SK-N-SH (cell line): ENCODE results near the gene HIPK3. TPM values are rescaled to one million over a fixed set of nuclear protein-coding genes. Genes with fewer than 3 reads are reported as not detected.
"Not testable (repeated sequence)": the region's sequence is repeated elsewhere in the genome, so short reads cannot be mapped to it uniquely, and the experiment has no call there.

ENCODE experiments used
- CTCF ChIA-PET: fragments of 300-600, 350-600 bp; formaldehyde crosslinking; extraction: SDS; loops from one replicate; lab custom pipeline; 2021; lab: Yijun Ruan, JAX
- POLR2A ChIA-PET: fragments of 350-600 bp; sonication (Branson Sonifier 250); formaldehyde crosslinking; extraction: SDS; loops from one replicate; lab custom pipeline; 2020; ENCODE audit warnings: antibody characterized with exemption, inconsistent platforms; lab: Yijun Ruan, JAX
- DNase-seq: peaks from one replicate; pipeline ENCODE4 v3.0.0; 2012
- H2AFZ ChIP-seq: fragments of 200-600 bp; sonication (generic); 2 replicates; pipeline ENCODE4 v1.8.1; 2016; ENCODE audit warnings: antibody characterized with exemption, mild to moderate bottlenecking, low read depth
- H3F3A ChIP-seq: fragments of 200-600 bp; sonication (generic); replicated peaks from 2 replicates; pipeline ENCODE3; 2016; ENCODE audit warnings: antibody characterized with exemption, mild to moderate bottlenecking; ENCODE audit not compliant: insufficient read depth
- H3K27ac ChIP-seq, 2 experiments: fragments of 200-500 bp in 1 of 2; fragments of 200-600 bp in 1 of 2; sonication (Bioruptor generic) in 1 of 2; sonication (generic), shearing (Covaris generic) in 1 of 2; 2 replicates each; pipeline versions ENCODE4 v1.5.1 to v1.6.1; 2014 to 2016; ENCODE audit warnings: low read depth in 2 of 2, inconsistent platforms in 1 of 2, low read length in 1 of 2, mild to moderate bottlenecking in 1 of 2, mixed read lengths in 1 of 2
- H3K27me3 ChIP-seq: fragments of 200-600 bp; sonication (generic), shearing (Covaris generic); 2 replicates; pipeline ENCODE4 v1.6.1; 2016; ENCODE audit warnings: mixed run types; ENCODE audit not compliant: insufficient read depth
- H3K36me3 ChIP-seq, 2 experiments: fragments of 200-500 bp in 1 of 2; fragments of 200-600 bp in 1 of 2; sonication (Bioruptor generic) in 1 of 2; sonication (generic) in 1 of 2; replicated peaks in 1 of 2; 2 replicates each; pipeline versions ENCODE3 to v1.5.1; 2014 to 2016; ENCODE audit warnings: low read length in 1 of 2, mild to moderate bottlenecking in 1 of 2; ENCODE audit not compliant: insufficient read depth in 2 of 2, control insufficient read depth in 1 of 2
- H3K4me1 ChIP-seq, 2 experiments: fragments of 200-500 bp in 1 of 2; fragments of 200-600 bp in 1 of 2; sonication (Bioruptor generic) in 1 of 2; sonication (generic), shearing (Covaris generic) in 1 of 2; 2 replicates each; pipeline versions ENCODE4 v1.5.1 to v1.6.1; 2014 to 2016; ENCODE audit warnings: low read depth in 1 of 2, low read length in 1 of 2, mixed run types in 1 of 2; ENCODE audit not compliant: insufficient read depth in 2 of 2, control insufficient read depth in 1 of 2
- H3K4me2 ChIP-seq: fragments of 200-600 bp; sonication (generic), shearing (Covaris generic); 2 replicates; pipeline ENCODE4 v1.6.1; 2017; ENCODE audit warnings: mixed run types
- H3K4me3 ChIP-seq, 2 experiments: fragments of 200-500 bp in 1 of 2; fragments of 200-600 bp in 1 of 2; sonication (Bioruptor generic) in 1 of 2; sonication (generic), shearing (Covaris generic) in 1 of 2; 2 replicates each; pipeline versions ENCODE4 v1.5.1 to v1.8.1; 2014 to 2016; ENCODE audit warnings: low read depth in 2 of 2, inconsistent platforms in 1 of 2, low read length in 1 of 2, mild to moderate bottlenecking in 1 of 2, mixed read lengths in 1 of 2, moderate library complexity in 1 of 2
- H3K79me2 ChIP-seq: fragments of 200-600 bp; sonication (generic); 2 replicates; pipeline ENCODE4 v1.8.1; 2017; ENCODE audit warnings: mild to moderate bottlenecking; ENCODE audit not compliant: insufficient read depth
- H3K9ac ChIP-seq: fragments of 200-600 bp; sonication (generic); 2 replicates; pipeline ENCODE4 v1.6.1; 2017; ENCODE audit warnings: mixed run types
- H3K9me2 ChIP-seq: fragments of 200-600 bp; sonication (generic); 2 replicates; pipeline ENCODE4 v1.6.1; 2017; ENCODE audit warnings: mixed run types
- H3K9me3 ChIP-seq: fragments of 200-600 bp; sonication (generic); 2 replicates; pipeline ENCODE4 v1.6.1; 2017; ENCODE audit warnings: mixed run types, mild to moderate bottlenecking, moderate library complexity
- H4K20me1 ChIP-seq: fragments of 200-600 bp; sonication (generic); 2 replicates; pipeline ENCODE4 v1.6.1; 2017; ENCODE audit warnings: mild to moderate bottlenecking, mixed run types; ENCODE audit not compliant: insufficient read depth
- FOSL2 ChIP-seq: IDR thresholded peaks from 2 replicates; pipeline ENCODE4 v1.4.0; 2012; ENCODE audit warnings: low read depth, mild to moderate bottlenecking, moderate library complexity, borderline replicate concordance
- FOXM1 ChIP-seq: IDR thresholded peaks from 2 replicates; pipeline ENCODE4 v1.4.0; 2012; ENCODE audit warnings: low read depth, mild to moderate bottlenecking
- JUND ChIP-seq: IDR thresholded peaks from 2 replicates; pipeline ENCODE4 v1.4.0; 2012
- MEF2A ChIP-seq: IDR thresholded peaks from 2 replicates; pipeline ENCODE4 v1.4.0; 2012; ENCODE audit warnings: low read depth, borderline replicate concordance
- NRF1 ChIP-seq: IDR thresholded peaks from 2 replicates; pipeline ENCODE4 v1.6.1; 2012; ENCODE audit warnings: low read depth, mild to moderate bottlenecking, low read length
- POLR2AphosphoS5 ChIP-seq: IDR thresholded peaks from 2 replicates; pipeline ENCODE4 v1.6.1; 2012; ENCODE audit warnings: low read depth, low read length
- RFX5 ChIP-seq: IDR thresholded peaks from 2 replicates; pipeline ENCODE4 v1.6.1; 2012; ENCODE audit warnings: mild to moderate bottlenecking, improper control_type of control experiment, low read length
- TAF1 ChIP-seq: IDR thresholded peaks from 2 replicates; pipeline ENCODE4 v1.6.1; 2012; ENCODE audit warnings: low read depth, mild to moderate bottlenecking, low read length, moderate library complexity, borderline replicate concordance
- TEAD4 ChIP-seq: IDR thresholded peaks from 2 replicates; pipeline ENCODE4 v1.4.0; 2012; ENCODE audit warnings: mild to moderate bottlenecking, borderline replicate concordance; ENCODE audit not compliant: insufficient read depth
- WGBS: methylation state at CpG from one replicate; pipeline ENCODE4 v1.1.6; 2017; ENCODE audit warnings: low lambda C conversion rate; 5-methylcytosine and 5-hydroxymethylcytosine counted together
- polyA plus RNA-seq, 3 experiments: library from polyadenylated mRNA; depleted of rRNA; stranded (reverse); fragments of >200 nt; gene quantifications; 2 replicates each; pipeline ENCODE4 v1.2.3, GENCODE V29; 2012
- TF ChIP-seq, protein P1 (sequence below): IDR thresholded peaks from 2 replicates; pipeline ENCODE4 v1.6.1; 2012; ENCODE audit warnings: mild to moderate bottlenecking, low read depth, low read length, moderate library complexity
- TF ChIP-seq, protein P2 (sequence below): IDR thresholded peaks from 2 replicates; pipeline ENCODE4; 2012

HIPK3 gene
- polyA plus RNA-seq, 1 of the 3 experiments (the other 2 are of a cell fraction): 5.2 TPM

DNA sequence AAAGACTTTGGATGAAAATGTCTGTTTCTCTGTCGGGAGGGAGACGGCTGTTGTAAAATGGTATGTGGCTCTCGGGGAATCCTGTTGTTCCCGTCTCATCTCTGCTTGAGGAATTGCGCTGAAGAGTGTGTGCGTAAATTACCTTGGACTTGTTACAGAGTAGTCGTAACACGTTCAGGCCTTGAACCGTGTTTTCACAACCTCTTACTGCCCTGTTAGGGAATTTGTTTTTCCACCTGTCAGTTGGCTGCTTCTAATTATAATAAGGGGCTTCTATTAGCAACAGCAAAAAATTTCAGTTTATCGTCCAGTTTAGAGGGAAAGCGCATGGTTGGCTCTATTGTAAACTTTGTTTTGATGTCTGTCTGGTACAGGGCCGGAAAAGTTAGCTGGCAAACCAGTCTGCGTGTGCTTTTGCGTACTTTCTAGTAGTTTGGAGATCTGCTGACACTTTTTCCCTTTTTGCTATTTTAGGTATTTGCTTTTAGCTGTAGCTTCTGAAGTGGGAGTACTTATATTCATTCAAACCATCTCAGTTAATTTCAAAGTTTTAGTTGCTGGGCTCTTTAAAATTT is 1.5 kb downstream of the HIPK3 start:
- Histone ChIP-seq H3K9me2 (no peaks in the 10 kb centered on the region), H3F3A (peaks cover 36% of the 10 kb centered on the region), H3K9me3 (no peaks in the 10 kb centered on the region), H3K27me3 (no peaks in the 10 kb centered on the region), H3K4me1 (peaks cover 15 to 44% of the 10 kb centered on the region in 2 experiments; a peak in 3 of 4 replicates), H3K79me2 (peaks cover 57% of the 10 kb centered on the region), H3K4me2 (peak overlapping the region; percentile 92), H4K20me1 (peaks cover 52% of the 10 kb centered on the region), H3K27ac (peak overlapping the region; percentile 97), H3K4me3 (peak overlapping the region; percentile 66 to 86), H3K36me3 (no peaks in the 10 kb centered on the region), H2AFZ (no peak overlapping the region), H3K9ac (peak overlapping the region; percentile 100)
- no peak for DNase-seq
- ChIA-PET CTCF (interaction anchor here (0.8 kb wide), 1 partner anchor 428 kb away, joined by 3 read pairs; no protein-coding TSS in a partner anchor), POLR2A (no interaction called here)
- 1% methylated on average over 14 of the region's 14 CpGs for WGBS
- TF ChIP-seq TAF1: no peak
- TF ChIP-seq FOXM1: no peak
- no peak for TF ChIP-seq MEF2A
- no peak for TF ChIP-seq NRF1
- TF ChIP-seq TEAD4: no peak

DNA sequence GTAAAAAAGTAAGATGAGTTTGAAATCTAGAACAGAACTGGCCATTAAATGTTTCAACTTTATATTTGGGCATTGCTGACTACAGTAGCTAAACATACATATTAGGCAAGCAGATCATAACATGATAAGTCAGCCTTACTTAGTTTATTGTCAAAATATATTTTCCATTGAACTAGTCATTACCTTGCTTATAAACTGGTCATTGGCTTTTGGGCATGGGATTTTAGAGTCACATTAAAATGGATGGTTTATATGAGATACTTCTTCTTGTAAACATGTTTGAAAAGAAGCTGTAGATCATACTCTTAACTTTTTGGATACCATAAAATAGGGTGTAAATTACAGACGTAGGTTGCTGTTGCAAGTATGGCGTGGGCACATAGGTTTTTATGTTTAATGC is 2.7 kb downstream of the HIPK3 start:
- peaks cover 69% of the 10 kb centered on the region for H3K79me2 ChIP-seq
- no peaks in the 10 kb centered on the region for H3K27me3 ChIP-seq
- DNase-seq: no peak
- H3K9me2 ChIP-seq: no peaks in the 10 kb centered on the region
- TF ChIP-seq POLR2AphosphoS5 (no peak), FOSL2 (no peak), RFX5 (no peak), JUND (no peak)
- TF ChIP-seq, protein P1, sequence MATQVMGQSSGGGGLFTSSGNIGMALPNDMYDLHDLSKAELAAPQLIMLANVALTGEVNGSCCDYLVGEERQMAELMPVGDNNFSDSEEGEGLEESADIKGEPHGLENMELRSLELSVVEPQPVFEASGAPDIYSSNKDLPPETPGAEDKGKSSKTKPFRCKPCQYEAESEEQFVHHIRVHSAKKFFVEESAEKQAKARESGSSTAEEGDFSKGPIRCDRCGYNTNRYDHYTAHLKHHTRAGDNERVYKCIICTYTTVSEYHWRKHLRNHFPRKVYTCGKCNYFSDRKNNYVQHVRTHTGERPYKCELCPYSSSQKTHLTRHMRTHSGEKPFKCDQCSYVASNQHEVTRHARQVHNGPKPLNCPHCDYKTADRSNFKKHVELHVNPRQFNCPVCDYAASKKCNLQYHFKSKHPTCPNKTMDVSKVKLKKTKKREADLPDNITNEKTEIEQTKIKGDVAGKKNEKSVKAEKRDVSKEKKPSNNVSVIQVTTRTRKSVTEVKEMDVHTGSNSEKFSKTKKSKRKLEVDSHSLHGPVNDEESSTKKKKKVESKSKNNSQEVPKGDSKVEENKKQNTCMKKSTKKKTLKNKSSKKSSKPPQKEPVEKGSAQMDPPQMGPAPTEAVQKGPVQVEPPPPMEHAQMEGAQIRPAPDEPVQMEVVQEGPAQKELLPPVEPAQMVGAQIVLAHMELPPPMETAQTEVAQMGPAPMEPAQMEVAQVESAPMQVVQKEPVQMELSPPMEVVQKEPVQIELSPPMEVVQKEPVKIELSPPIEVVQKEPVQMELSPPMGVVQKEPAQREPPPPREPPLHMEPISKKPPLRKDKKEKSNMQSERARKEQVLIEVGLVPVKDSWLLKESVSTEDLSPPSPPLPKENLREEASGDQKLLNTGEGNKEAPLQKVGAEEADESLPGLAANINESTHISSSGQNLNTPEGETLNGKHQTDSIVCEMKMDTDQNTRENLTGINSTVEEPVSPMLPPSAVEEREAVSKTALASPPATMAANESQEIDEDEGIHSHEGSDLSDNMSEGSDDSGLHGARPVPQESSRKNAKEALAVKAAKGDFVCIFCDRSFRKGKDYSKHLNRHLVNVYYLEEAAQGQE: no peak
- TF ChIP-seq, protein P2, sequence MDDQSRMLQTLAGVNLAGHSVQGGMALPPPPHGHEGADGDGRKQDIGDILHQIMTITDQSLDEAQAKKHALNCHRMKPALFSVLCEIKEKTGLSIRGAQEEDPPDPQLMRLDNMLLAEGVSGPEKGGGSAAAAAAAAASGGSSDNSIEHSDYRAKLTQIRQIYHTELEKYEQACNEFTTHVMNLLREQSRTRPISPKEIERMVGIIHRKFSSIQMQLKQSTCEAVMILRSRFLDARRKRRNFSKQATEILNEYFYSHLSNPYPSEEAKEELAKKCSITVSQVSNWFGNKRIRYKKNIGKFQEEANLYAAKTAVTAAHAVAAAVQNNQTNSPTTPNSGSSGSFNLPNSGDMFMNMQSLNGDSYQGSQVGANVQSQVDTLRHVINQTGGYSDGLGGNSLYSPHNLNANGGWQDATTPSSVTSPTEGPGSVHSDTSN: no peak
- peaks cover 36% of the 10 kb centered on the region for H3F3A ChIP-seq
- no peak overlapping the region for H2AFZ ChIP-seq
- peak overlapping the region; percentile 92 for H3K4me2 ChIP-seq
- H3K9ac ChIP-seq: peak overlapping the region; percentile 100; the same call in 1 of the 2 replicates
- H3K9me3 ChIP-seq: no peaks in the 10 kb centered on the region
- 68% methylated on average over 2 of the region's 2 CpGs for WGBS
- no peaks in the 10 kb centered on the region for H3K36me3 ChIP-seq
- peaks cover 63% of the 10 kb centered on the region for H4K20me1 ChIP-seq
- CTCF ChIA-PET: interaction anchor here (1.1 to 1.2 kb wide), 2 partner anchors 93 to 95 kb away, joined by 3 read pairs; no protein-coding TSS in a partner anchor
- H3K4me1 ChIP-seq: peaks cover 15 to 45% of the 10 kb centered on the region in 2 experiments; a peak in 3 of 4 replicates
- peak overlapping the region; percentile 23 to 97 for H3K27ac ChIP-seq
- POLR2A ChIA-PET: no interaction called here
- peak overlapping the region; percentile 66 to 86; a peak in 3 of 4 replicates for H3K4me3 ChIP-seq

DNA sequence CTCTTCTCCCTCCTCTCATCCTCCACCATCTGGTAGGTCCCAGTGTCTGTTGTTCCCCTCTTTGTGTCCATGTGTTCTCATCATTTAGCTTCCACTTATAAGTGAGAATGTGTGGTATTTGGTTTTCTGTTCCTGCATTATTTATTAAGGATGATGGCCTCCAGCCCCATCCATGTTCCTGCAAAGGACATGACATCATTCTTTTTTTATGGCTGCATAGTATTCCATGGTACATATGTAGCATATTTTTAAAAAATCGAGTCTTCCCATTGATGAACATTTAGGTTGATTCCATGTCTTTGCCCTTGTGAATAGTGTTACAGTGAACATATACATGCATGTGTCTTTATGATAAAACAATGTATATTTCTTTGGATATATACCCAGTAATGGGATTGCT is 4.2 kb downstream of the HIPK3 start:
- WGBS: 94% methylated on average over 1 of the region's 1 CpG
- peaks cover 76% of the 10 kb centered on the region for H4K20me1 ChIP-seq
- H3K9ac ChIP-seq, H3K36me3 ChIP-seq, H3K27me3 ChIP-seq, H3K9me2 ChIP-seq, H3K4me2 ChIP-seq, POLR2A ChIA-PET, H2AFZ ChIP-seq, H3K9me3 ChIP-seq, H3K27ac ChIP-seq, H3K4me3 ChIP-seq, DNase-seq: not testable (repeated sequence)
- peaks cover 16 to 36% of the 10 kb centered on the region in 2 experiments; a peak in 3 of 4 replicates for H3K4me1 ChIP-seq
- peaks cover 29% of the 10 kb centered on the region for H3F3A ChIP-seq
- peaks cover 84% of the 10 kb centered on the region for H3K79me2 ChIP-seq
- CTCF ChIA-PET: interaction anchor here (1.6 kb wide), 1 partner anchor 68 kb away, joined by 5 read pairs; no protein-coding TSS in a partner anchor
